ENCODE results near the gene TMPRSS9.

The TMPRSS9 gene

DNA sequence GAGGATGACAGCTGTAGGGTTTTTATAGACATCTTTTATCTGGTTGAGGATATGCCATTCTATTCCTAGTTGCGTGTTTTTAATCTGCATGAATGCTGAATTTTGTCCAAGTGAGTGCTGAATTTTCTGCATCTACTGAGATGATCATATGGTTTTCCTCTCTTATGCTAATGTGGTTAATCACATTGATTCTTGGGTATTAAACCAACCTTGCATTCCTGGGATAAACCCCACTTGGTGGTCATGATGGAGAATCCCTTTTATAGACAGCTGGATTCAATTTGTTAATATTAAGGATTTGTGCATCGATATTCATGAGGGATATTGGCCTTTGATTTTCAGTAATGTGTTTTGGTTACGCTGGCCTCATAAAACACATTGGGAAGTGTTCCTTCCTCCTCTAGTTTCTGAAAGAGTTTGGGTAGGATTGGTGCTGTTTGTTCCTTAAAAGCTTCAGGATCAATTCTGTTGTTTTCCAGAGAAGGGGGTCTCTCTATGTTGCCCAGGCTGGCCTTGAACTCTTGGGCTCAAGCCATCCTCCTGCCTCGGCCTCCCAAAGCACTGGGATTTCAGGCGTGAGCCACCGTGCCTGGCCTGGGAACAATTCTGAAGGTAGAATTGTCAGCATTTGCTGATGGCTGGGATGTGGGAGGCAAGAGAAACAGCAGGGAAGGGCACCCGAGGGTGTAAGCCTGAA lies 44.8 kb upstream of the TMPRSS9 start:
- H3K36me3 ChIP-seq (ENCODE audit: insufficient read depth, low read length), result no peaks in the 10 kb centered on the region
- peaks cover 4% of the 10 kb centered on the region for H3K4me1 ChIP-seq (ENCODE audit: insufficient read depth, low read length, poor library complexity, severe bottlenecking)
- no peak overlapping the region for H3K4me3 ChIP-seq (ENCODE audit: low read length, poor library complexity, severe bottlenecking)
- no peaks in the 10 kb centered on the region for H3K79me2 ChIP-seq (ENCODE audit: insufficient read depth, low read length)
- TF ChIP-seq, protein P1, sequence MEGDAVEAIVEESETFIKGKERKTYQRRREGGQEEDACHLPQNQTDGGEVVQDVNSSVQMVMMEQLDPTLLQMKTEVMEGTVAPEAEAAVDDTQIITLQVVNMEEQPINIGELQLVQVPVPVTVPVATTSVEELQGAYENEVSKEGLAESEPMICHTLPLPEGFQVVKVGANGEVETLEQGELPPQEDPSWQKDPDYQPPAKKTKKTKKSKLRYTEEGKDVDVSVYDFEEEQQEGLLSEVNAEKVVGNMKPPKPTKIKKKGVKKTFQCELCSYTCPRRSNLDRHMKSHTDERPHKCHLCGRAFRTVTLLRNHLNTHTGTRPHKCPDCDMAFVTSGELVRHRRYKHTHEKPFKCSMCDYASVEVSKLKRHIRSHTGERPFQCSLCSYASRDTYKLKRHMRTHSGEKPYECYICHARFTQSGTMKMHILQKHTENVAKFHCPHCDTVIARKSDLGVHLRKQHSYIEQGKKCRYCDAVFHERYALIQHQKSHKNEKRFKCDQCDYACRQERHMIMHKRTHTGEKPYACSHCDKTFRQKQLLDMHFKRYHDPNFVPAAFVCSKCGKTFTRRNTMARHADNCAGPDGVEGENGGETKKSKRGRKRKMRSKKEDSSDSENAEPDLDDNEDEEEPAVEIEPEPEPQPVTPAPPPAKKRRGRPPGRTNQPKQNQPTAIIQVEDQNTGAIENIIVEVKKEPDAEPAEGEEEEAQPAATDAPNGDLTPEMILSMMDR (conservative IDR thresholded peaks at IDR 0.05; ENCODE audit: low read length), result no peak
- no peak for TF ChIP-seq EZH2phosphoT487 (IDR thresholded peaks at IDR 0.05; ENCODE audit: borderline replicate concordance)
- no peak overlapping the region for H2AFZ ChIP-seq (ENCODE audit: low read length)
- H3K9me2 ChIP-seq (replicated peaks; ENCODE audit: low read depth, low read length), result no peaks in the 10 kb centered on the region
- H3K4me2 ChIP-seq (ENCODE audit: low read depth, low read length, poor library complexity, severe bottlenecking), result no peak overlapping the region
- H3K9ac ChIP-seq (ENCODE audit: low read depth, low read length, poor library complexity, severe bottlenecking), result no peak overlapping the region
- no peaks in the 10 kb centered on the region for H4K20me1 ChIP-seq (ENCODE audit: insufficient read depth, low read length, poor library complexity, severe bottlenecking)
- H3K9me3 ChIP-seq (ENCODE audit: insufficient read depth, low read depth, low read length), result no peaks in the 10 kb centered on the region
- H3F3A ChIP-seq (ENCODE audit: low read depth), result no peaks in the 10 kb centered on the region
- no peaks in the 10 kb centered on the region for H3K27me3 ChIP-seq (ENCODE audit: insufficient read depth, low read length, poor library complexity, severe bottlenecking)

DNA sequence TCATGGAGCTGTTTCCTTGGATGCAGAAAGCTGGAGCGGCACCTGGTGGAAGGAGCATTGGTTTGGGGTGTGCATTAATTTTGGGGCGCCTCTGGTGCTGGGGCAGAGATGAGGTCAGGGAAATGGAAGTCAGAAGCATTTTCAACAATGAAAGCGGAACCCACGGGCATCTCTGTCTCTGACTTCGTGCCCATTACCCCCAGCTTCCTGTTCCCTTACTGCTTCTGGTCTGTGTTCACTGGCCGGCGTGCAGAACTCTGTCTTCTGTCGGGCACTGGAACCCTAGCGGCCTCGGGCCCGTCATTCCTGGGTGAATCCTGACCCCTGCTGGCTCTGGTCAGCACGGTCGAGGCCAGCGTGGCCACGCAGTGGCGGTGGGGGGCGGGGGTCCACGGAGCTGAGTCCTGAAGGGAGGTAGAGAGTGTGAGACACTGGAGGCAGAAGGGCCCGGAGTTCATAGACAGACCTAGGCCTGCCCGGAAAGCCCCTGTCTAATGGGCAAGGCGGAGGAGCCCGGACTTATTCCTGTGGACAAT lies 44.2 kb upstream of the TMPRSS9 start:
- no peak overlapping the region for H3K4me3 ChIP-seq (ENCODE audit: low read length, poor library complexity, severe bottlenecking)
- no peak overlapping the region for H3K9ac ChIP-seq (ENCODE audit: low read depth, low read length, poor library complexity, severe bottlenecking)
- H4K20me1 ChIP-seq (ENCODE audit: insufficient read depth, low read length, poor library complexity, severe bottlenecking), result no peaks in the 10 kb centered on the region
- no peaks in the 10 kb centered on the region for H3K9me2 ChIP-seq (replicated peaks; ENCODE audit: low read depth, low read length)
- H3K4me1 ChIP-seq (ENCODE audit: insufficient read depth, low read length, poor library complexity, severe bottlenecking), result peaks cover 4% of the 10 kb centered on the region
- H3K9me3 ChIP-seq (ENCODE audit: insufficient read depth, low read depth, low read length), result no peaks in the 10 kb centered on the region
- no peaks in the 10 kb centered on the region for H3F3A ChIP-seq (ENCODE audit: low read depth)
- H3K4me2 ChIP-seq (ENCODE audit: low read depth, low read length, poor library complexity, severe bottlenecking), result no peak overlapping the region
- H3K27me3 ChIP-seq (ENCODE audit: insufficient read depth, low read length, poor library complexity, severe bottlenecking), result no peaks in the 10 kb centered on the region
- H3K79me2 ChIP-seq (ENCODE audit: insufficient read depth, low read length), result no peaks in the 10 kb centered on the region
- H2AFZ ChIP-seq (ENCODE audit: low read length), result no peak overlapping the region
- TF ChIP-seq EZH2phosphoT487 (IDR thresholded peaks at IDR 0.05; ENCODE audit: borderline replicate concordance), result no peak
- TF ChIP-seq, protein P1 (conservative IDR thresholded peaks at IDR 0.05; ENCODE audit: low read length), result peak; percentile 43
- no peaks in the 10 kb centered on the region for H3K36me3 ChIP-seq (ENCODE audit: insufficient read depth, low read length)

DNA sequence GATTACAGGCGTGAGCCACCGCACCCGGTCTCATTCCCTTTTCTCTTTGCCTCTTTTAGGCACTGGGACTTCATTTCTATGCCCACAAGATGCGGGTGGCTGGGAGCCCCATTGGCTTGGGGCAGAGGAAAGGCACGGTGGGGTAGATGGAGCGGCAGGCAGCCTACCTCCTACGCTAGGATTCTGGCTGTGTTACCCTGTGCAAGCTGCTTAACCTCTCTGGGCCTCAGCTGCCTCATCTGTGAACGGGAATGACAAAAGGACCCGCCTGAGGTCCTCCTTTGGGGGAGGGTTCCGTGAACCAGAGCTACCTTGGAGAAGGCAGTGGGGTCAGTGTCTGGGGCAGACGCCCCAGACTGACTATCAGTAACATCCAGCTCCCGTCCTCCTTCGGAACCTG lies 42.8 kb upstream of the TMPRSS9 start:
- H3K4me1 ChIP-seq (ENCODE audit: insufficient read depth, low read length, poor library complexity, severe bottlenecking), result peaks cover 4% of the 10 kb centered on the region
- no peak for TF ChIP-seq EZH2phosphoT487 (IDR thresholded peaks at IDR 0.05; ENCODE audit: borderline replicate concordance)
- H3F3A ChIP-seq (ENCODE audit: low read depth), result no peaks in the 10 kb centered on the region
- no peak overlapping the region for H2AFZ ChIP-seq (ENCODE audit: low read length)
- H3K9me2 ChIP-seq (replicated peaks; ENCODE audit: low read depth, low read length), result no peaks in the 10 kb centered on the region
- H3K9me3 ChIP-seq (ENCODE audit: insufficient read depth, low read depth, low read length), result no peaks in the 10 kb centered on the region
- H3K27me3 ChIP-seq (ENCODE audit: insufficient read depth, low read length, poor library complexity, severe bottlenecking), result no peaks in the 10 kb centered on the region
- H3K9ac ChIP-seq (ENCODE audit: low read depth, low read length, poor library complexity, severe bottlenecking), result no peak overlapping the region
- H3K4me2 ChIP-seq (ENCODE audit: low read depth, low read length, poor library complexity, severe bottlenecking), result no peak overlapping the region
- no peak overlapping the region for H3K4me3 ChIP-seq (ENCODE audit: low read length, poor library complexity, severe bottlenecking)
- no peaks in the 10 kb centered on the region for H4K20me1 ChIP-seq (ENCODE audit: insufficient read depth, low read length, poor library complexity, severe bottlenecking)
- H3K79me2 ChIP-seq (ENCODE audit: insufficient read depth, low read length), result no peaks in the 10 kb centered on the region
- H3K36me3 ChIP-seq (ENCODE audit: insufficient read depth, low read length), result no peaks in the 10 kb centered on the region

DNA sequence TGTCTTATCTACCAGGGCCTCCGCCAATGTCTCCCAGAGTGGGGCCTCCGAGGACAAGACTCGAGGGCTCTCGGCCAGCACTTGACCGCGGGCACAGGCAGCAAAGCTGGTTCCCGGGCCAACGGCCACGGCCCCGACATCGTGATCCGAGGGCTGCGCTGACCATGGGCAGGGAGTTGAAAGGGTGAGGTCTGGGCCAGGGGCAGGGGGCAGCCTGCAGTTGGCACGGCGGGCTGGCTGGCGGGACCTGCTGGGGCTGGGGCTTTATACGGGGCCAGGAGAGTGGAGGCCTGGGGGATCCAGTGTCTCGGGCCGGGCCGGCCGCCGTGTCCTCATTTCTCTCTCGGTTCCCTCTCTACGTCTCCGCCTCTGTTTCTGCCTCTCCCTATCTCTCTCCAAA lies 42.3 kb upstream of the TMPRSS9 start:
- Histone ChIP-seq H3K4me3 (ENCODE audit: low read length, poor library complexity, severe bottlenecking) (no peak overlapping the region), H4K20me1 (ENCODE audit: insufficient read depth, low read length, poor library complexity, severe bottlenecking) (no peaks in the 10 kb centered on the region), H3K4me2 (ENCODE audit: low read depth, low read length, poor library complexity, severe bottlenecking) (no peak overlapping the region)

More for the DNA sequence above, 42.3 kb upstream of the TMPRSS9 start:
- Histone ChIP-seq H3K4me1 (ENCODE audit: insufficient read depth, low read length, poor library complexity, severe bottlenecking) (peaks cover 4% of the 10 kb centered on the region), H3K9me3 (ENCODE audit: insufficient read depth, low read depth, low read length) (no peaks in the 10 kb centered on the region), H3K79me2 (ENCODE audit: insufficient read depth, low read length) (no peaks in the 10 kb centered on the region), H2AFZ (ENCODE audit: low read length) (no peak overlapping the region), H3K9me2 (replicated peaks; ENCODE audit: low read depth, low read length) (no peaks in the 10 kb centered on the region), H3F3A (ENCODE audit: low read depth) (no peaks in the 10 kb centered on the region), H3K27me3 (ENCODE audit: insufficient read depth, low read length, poor library complexity, severe bottlenecking) (no peaks in the 10 kb centered on the region), H3K36me3 (ENCODE audit: insufficient read depth, low read length) (no peaks in the 10 kb centered on the region), H3K9ac (ENCODE audit: low read depth, low read length, poor library complexity, severe bottlenecking) (peak overlapping the region; percentile 48)
- no peak for TF ChIP-seq EZH2phosphoT487 (IDR thresholded peaks at IDR 0.05; ENCODE audit: borderline replicate concordance)
- TF ChIP-seq, protein P1 (conservative IDR thresholded peaks at IDR 0.05; ENCODE audit: low read length), result no peak
